OCI-LY1 (cell line): Measurements from ENCODE around the gene TRAPPC14.

Source experiments
- CTCF ChIP-seq: fragments of 200-600 bp; sonication (generic), shearing (Covaris generic); IDR thresholded peaks from 2 replicates; pipeline ENCODE4 v1.5.1; 2017; ENCODE audit warnings: mild to moderate bottlenecking, antibody characterized with exemption, low read length, moderate library complexity, mixed read lengths
- EZH2 ChIP-seq: fragments of 200-600 bp; sonication (generic), shearing (Covaris generic); IDR thresholded peaks from 2 replicates; pipeline ENCODE4 v1.8.0; 2017; ENCODE audit warnings: borderline replicate concordance, mixed run types, mild to moderate bottlenecking, antibody characterized with exemption, low read length, moderate library complexity, mixed read lengths

DNA sequence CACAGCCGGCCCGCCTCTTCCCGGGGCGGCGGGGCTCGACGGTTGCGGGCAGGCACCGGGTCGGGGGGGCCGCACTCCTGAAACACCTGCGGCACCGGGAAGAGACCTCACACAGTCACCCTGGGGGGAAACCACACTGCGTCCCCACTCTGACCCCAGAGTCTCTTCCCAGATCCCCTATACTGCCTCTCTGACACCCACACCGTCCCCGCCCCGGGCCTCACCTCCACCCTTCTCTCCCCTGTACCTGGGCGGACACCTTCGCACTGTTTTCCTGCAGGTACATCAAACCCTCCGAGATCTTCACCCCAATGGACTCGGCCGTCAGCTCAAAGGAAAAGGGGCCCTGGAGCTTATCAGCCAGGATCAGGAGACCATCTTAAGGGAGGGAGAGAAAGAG, 13.3 kb upstream of the TRAPPC14 start:
- TF ChIP-seq CTCF (no peak), EZH2 (no peak)
